ENCODE data around the gene PRDM15. TPM values are rescaled to one million over a fixed set of nuclear protein-coding genes. Genes with fewer than 3 reads are reported as not detected.

Gene PRDM15
- total and polyA plus RNA-seq, 2 donors (not counting 1 experiment from before 2014, with no cell fraction given): 2.3 to 3.6 TPM

DNA sequence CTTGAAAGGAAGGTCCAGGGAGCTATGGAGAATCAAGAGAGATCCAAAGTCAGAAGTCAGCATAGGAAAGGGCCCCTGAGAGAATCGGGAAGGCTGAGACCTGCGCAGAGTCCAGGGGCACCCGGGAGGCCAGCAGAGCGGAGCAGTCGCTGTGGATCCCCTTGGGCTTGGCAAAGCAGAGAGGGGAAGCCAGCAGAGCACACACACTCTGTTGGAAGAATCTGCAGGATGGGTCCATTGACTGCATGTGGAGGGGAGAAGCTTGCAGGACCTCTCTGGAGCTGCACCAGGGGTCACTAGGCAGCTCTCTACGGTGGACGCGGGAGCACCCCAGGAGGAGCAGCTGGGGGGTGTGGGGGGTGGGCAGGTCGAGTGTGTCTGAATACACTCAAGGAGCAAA lies 118.7 kb downstream of the PRDM15 start:
- H3K9ac ChIP-seq (ENCODE audit: insufficient read depth, low read length): no peak overlapping the region
- no peaks in the 10 kb centered on the region for H3K79me2 ChIP-seq (ENCODE audit: control insufficient read depth, insufficient read depth, low read length)
- H3K27ac ChIP-seq (ENCODE audit: insufficient read depth, low read length): no peak overlapping the region
- no peak for DNase-seq (ENCODE audit: low read depth in 2 of 2)
- no peaks in the 10 kb centered on the region for H3K4me1 ChIP-seq (ENCODE audit: control insufficient read depth, extremely low read depth, insufficient read depth, low read length)
- H3K4me3 ChIP-seq (replicated peaks in 1 of 4; ENCODE audit: control extremely low read depth in 1 of 4, insufficient read depth in 1 of 4, low read depth in 3 of 4, low read length in 4 of 4): no peak overlapping the region
- peaks cover 26% of the 10 kb centered on the region for H3K27me3 ChIP-seq (ENCODE audit: control insufficient read depth, insufficient read depth, low read length)
- H3K36me3 ChIP-seq (ENCODE audit: control insufficient read depth, insufficient read depth, low read length): no peaks in the 10 kb centered on the region
- no peaks in the 10 kb centered on the region for H4K20me1 ChIP-seq (ENCODE audit: control insufficient read depth, extremely low read depth, insufficient read depth, low read length)
- TF ChIP-seq EZH2 (IDR thresholded peaks at IDR 0.05; ENCODE audit: low read length, missing control alignments): no peak
- TF ChIP-seq, protein P1, sequence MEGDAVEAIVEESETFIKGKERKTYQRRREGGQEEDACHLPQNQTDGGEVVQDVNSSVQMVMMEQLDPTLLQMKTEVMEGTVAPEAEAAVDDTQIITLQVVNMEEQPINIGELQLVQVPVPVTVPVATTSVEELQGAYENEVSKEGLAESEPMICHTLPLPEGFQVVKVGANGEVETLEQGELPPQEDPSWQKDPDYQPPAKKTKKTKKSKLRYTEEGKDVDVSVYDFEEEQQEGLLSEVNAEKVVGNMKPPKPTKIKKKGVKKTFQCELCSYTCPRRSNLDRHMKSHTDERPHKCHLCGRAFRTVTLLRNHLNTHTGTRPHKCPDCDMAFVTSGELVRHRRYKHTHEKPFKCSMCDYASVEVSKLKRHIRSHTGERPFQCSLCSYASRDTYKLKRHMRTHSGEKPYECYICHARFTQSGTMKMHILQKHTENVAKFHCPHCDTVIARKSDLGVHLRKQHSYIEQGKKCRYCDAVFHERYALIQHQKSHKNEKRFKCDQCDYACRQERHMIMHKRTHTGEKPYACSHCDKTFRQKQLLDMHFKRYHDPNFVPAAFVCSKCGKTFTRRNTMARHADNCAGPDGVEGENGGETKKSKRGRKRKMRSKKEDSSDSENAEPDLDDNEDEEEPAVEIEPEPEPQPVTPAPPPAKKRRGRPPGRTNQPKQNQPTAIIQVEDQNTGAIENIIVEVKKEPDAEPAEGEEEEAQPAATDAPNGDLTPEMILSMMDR (conservative IDR thresholded peaks at IDR 0.05 in 1 of 2, IDR thresholded peaks at IDR 0.05 in 1 of 2; ENCODE audit: low read depth in 1 of 2, low read length in 2 of 2): no peak
- H2AFZ ChIP-seq (ENCODE audit: low read length): no peak overlapping the region
- H3K9me3 ChIP-seq (ENCODE audit: control insufficient read depth, insufficient read depth, low read depth, low read length): no peaks in the 10 kb centered on the region
- H3K4me2 ChIP-seq (ENCODE audit: extremely low read depth, insufficient read depth, low read length): no peak overlapping the region

DNA sequence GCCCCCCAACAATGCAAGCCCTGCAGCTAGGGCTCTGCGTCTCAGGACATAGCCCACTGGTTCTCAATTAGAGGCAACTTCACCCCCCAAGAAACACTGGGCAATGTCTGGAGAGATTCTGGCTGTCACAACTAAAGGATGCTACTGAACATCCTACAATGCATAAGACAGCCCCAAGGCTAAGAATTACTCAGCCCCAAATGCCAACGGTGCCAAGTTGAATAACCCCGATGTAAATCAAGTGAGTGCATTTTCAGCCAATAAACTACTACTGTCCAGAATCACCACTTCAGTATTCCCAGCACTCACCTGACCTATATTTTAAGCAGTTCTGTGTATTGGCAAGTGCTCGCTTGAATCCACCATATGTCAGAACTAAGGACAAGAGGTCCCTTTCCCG lies 119.2 kb downstream of the PRDM15 start:
- DNase-seq (ENCODE audit: low read depth in 2 of 2): no peak
- Histone ChIP-seq H4K20me1 (ENCODE audit: control insufficient read depth, extremely low read depth, insufficient read depth, low read length) (no peaks in the 10 kb centered on the region), H3K9ac (ENCODE audit: insufficient read depth, low read length) (no peak overlapping the region), H3K79me2 (ENCODE audit: control insufficient read depth, insufficient read depth, low read length) (no peaks in the 10 kb centered on the region), H3K4me2 (ENCODE audit: extremely low read depth, insufficient read depth, low read length) (no peak overlapping the region), H3K36me3 (ENCODE audit: control insufficient read depth, insufficient read depth, low read length) (no peaks in the 10 kb centered on the region), H2AFZ (ENCODE audit: low read length) (no peak overlapping the region), H3K9me3 (ENCODE audit: control insufficient read depth, insufficient read depth, low read depth, low read length) (no peaks in the 10 kb centered on the region), H3K27ac (ENCODE audit: insufficient read depth, low read length) (no peak overlapping the region), H3K4me3 (replicated peaks in 1 of 4; ENCODE audit: control extremely low read depth in 1 of 4, insufficient read depth in 1 of 4, low read depth in 3 of 4, low read length in 4 of 4) (no peak overlapping the region), H3K27me3 (ENCODE audit: control insufficient read depth, insufficient read depth, low read length) (peaks cover 22% of the 10 kb centered on the region), H3K4me1 (ENCODE audit: control insufficient read depth, extremely low read depth, insufficient read depth, low read length) (no peaks in the 10 kb centered on the region)
- TF ChIP-seq, protein P1 (conservative IDR thresholded peaks at IDR 0.05 in 1 of 2, IDR thresholded peaks at IDR 0.05 in 1 of 2; ENCODE audit: low read depth in 1 of 2, low read length in 2 of 2): no peak
- TF ChIP-seq EZH2 (IDR thresholded peaks at IDR 0.05; ENCODE audit: low read length, missing control alignments): no peak

DNA sequence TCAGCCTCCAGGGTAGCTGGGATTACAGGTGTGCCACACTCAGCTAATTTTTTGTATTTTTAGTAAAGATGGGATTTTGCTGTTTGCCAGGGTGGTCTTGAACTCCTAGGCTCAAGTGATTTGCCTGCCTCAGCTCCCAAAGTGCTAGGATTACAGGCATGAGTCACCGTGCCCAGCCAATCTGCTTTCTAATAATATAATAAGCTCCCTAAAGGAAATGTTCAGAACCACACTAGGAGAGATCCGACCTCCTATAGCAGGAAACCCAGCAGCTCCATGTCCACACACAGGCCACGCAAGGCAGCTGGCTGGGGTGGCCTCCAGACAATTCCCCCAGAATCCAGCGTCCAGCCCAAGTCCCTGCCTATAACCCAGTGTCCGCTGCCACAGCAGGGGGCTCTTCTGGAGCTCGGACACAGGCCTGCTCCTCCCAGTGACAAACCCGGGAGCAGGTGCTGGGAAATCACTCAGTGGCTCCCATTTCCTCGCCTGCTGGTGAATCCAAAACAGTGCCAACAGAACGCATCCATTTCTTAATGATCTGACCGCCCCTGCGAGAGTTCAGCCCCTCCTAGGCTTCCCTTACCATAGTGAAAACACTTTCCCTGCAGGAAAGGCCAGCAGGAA lies 119.8 kb downstream of the PRDM15 start:
- no peak overlapping the region for H2AFZ ChIP-seq (ENCODE audit: low read length)
- H3K36me3 ChIP-seq (ENCODE audit: control insufficient read depth, insufficient read depth, low read length): no peaks in the 10 kb centered on the region
- no peak overlapping the region for H3K4me2 ChIP-seq (ENCODE audit: extremely low read depth, insufficient read depth, low read length)
- H4K20me1 ChIP-seq (ENCODE audit: control insufficient read depth, extremely low read depth, insufficient read depth, low read length): no peaks in the 10 kb centered on the region
- no peak for DNase-seq (ENCODE audit: low read depth in 2 of 2)
- peaks cover 22% of the 10 kb centered on the region for H3K27me3 ChIP-seq (ENCODE audit: control insufficient read depth, insufficient read depth, low read length)
- H3K9ac ChIP-seq (ENCODE audit: insufficient read depth, low read length): no peak overlapping the region
- no peak overlapping the region for H3K27ac ChIP-seq (ENCODE audit: insufficient read depth, low read length)
- no peaks in the 10 kb centered on the region for H3K4me1 ChIP-seq (ENCODE audit: control insufficient read depth, extremely low read depth, insufficient read depth, low read length)
- H3K4me3 ChIP-seq (replicated peaks in 1 of 4; ENCODE audit: control extremely low read depth in 1 of 4, insufficient read depth in 1 of 4, low read depth in 3 of 4, low read length in 4 of 4): no peak overlapping the region
- no peaks in the 10 kb centered on the region for H3K79me2 ChIP-seq (ENCODE audit: control insufficient read depth, insufficient read depth, low read length)
- H3K9me3 ChIP-seq (ENCODE audit: control insufficient read depth, insufficient read depth, low read depth, low read length): no peaks in the 10 kb centered on the region
- TF ChIP-seq, protein P1 (conservative IDR thresholded peaks at IDR 0.05 in 1 of 2, IDR thresholded peaks at IDR 0.05 in 1 of 2; ENCODE audit: low read depth in 1 of 2, low read length in 2 of 2): no peak
- no peak for TF ChIP-seq EZH2 (IDR thresholded peaks at IDR 0.05; ENCODE audit: low read length, missing control alignments)

Measured in fibroblast of lung (primary cell).